Kidney capillary endothelial cell (primary cell): ENCODE results near the gene OR8J3.
"Not testable (repeated sequence)": the region's sequence is repeated elsewhere in the genome, so short reads cannot be mapped to it uniquely, and the experiment has no call there.

Experiments used
- DNase-seq: peaks from one replicate; pipeline ENCODE4 v3.0.0-alpha.2; 2018; ENCODE audit warnings: low spot score

Gene OR8J3, protein sequence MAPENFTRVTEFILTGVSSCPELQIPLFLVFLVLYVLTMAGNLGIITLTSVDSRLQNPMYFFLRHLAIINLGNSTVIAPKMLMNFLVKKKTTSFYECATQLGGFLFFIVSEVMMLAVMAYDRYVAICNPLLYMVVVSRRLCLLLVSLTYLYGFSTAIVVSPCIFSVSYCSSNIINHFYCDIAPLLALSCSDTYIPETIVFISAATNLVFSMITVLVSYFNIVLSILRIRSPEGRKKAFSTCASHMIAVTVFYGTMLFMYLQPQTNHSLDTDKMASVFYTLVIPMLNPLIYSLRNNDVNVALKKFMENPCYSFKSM

GRCh38 chr11:56140151-56140661 lies at the start of gene OR8J3:
OR8J3 (minus strand) TSS chr11:56140201; CDS start chr11:56137718, 2,483 bp downstream.
- no peak for DNase-seq

GRCh38 chr11:56188602-56189001 lies 48.6 kb upstream of the OR8J3 start:
- no peak for DNase-seq

DNA sequence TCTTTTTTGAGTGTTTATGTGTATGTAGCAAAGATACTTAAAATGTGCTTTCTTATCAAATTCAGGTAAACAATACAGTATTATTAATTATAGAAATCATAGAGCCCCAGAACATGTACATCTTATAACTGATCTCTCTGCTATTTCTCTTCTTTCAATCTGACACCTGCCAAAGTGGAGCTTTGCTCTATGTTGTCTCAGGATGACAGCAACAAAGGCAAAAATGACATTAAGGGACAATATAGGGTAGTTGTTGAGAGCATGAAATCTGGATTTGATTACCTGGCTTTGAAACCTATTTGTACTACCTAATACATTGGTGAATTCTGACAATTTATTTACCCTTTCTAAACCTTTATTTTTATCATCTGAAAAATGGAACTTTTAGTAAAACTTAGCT lies 43.5 kb upstream of the OR8J3 start:
- DNase-seq: no peak

GRCh38 chr11:56176318-56176717 lies 36.3 kb upstream of the OR8J3 start, which contains the start of gene OR5J2:
OR5J2 (plus strand) TSS chr11:56176618; CDS start chr11:56176618, 0 bp downstream.
- DNase-seq: no peak

GRCh38 chr11:56172256-56172830 lies 32.3 kb upstream of the OR8J3 start:
- DNase-seq: no peak

DNA sequence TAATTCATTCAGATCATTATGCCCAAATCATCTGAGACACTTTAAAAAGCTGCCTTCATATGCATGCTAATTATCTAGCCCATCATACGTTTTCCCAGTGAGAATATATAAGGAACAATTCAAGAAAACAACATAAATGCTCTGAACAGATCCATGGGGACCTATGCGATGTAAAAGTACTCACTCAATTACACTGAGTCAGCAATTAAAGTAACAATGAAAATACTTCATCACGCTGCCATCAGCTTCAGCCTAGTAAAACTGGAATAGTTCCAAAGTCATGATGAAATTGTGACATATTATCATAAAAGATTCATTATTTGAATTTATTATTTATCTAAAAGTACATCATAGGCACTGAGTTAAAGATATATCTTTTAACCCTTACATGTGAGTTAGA lies 23.8 kb upstream of the OR8J3 start:
- DNase-seq: no peak

DNA sequence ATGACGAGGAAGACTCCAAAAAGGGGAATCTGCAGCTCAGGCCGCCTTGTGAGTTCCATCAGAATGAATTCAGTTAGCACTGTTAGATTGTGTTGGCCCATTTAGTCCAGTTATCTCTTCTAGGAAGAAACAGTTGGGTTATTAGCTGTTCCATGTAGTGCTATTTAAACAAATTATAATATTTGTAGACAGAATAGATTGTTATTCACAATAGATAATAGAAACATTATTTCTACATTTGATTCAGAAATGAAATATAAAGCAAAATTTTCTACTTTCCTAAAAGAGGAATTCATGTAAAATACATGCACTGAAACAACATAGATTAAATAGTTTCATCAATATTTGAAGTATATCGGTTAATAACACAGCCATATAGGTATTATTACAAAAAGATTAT lies 20.2 kb upstream of the OR8J3 start, which contains the start of gene OR8K5:
OR8K5 (minus strand) TSS at position 101 of the 400 bp plus-strand sequence; CDS start at position 101, 0 bp downstream.
- no peak for DNase-seq

DNA sequence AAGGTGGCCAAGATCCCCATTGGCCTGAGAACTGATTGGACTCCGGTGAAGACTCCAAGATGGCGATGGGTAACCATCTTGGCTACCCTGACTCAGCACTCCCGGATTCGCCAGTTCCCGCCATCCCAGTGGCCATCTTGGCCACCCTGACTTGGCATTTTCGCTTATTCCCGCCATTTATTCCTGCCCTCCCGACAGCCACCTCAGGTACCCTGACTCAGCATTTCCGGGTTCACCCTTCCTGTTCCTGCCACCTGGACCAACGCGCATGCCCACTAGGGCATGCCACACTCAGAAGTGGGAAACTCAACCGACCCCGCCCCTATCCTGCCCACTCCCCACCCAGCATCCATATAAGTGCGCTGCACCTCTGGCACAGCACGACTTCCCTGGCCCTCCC lies 12.3 kb upstream of the OR8J3 start:
- DNase-seq: no peak

DNA sequence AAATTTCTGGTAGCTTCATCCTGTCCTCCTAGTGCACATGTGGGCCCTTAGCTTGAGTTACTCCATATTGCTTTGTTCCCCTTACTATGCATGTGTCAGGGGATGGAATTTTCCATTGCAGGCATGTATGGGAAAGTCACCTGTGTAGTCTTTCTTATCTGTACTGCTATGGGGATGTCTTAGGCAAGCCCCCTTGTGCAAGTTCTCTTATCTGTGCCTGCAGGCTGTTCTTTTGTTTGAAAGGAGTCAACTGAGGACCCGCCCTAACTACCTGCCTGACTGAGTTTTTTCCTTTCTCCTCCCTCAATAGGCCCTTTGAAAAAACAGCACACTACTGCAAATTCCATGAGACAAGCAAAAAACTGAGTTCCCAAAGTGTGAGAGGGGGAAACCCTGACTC lies 11.4 kb upstream of the OR8J3 start:
- no peak for DNase-seq

GRCh38 chr11:56143681-56144080 lies 3.7 kb upstream of the OR8J3 start:
- not testable (repeated sequence) for DNase-seq

GRCh38 chr11:56122073-56122472 lies 17.9 kb downstream of the OR8J3 start, which contains the start of gene OR8H3:
OR8H3 (plus strand) TSS chr11:56122373; CDS start chr11:56122373, 0 bp downstream.
- no peak for DNase-seq

GRCh38 chr11:56103210-56103737 lies 36.7 kb downstream of the OR8J3 start, which contains the start of gene OR8H2:
OR8H2 (plus strand) TSS chr11:56103687; CDS start chr11:56105043, 1,356 bp downstream.
- DNase-seq: no peak

DNA sequence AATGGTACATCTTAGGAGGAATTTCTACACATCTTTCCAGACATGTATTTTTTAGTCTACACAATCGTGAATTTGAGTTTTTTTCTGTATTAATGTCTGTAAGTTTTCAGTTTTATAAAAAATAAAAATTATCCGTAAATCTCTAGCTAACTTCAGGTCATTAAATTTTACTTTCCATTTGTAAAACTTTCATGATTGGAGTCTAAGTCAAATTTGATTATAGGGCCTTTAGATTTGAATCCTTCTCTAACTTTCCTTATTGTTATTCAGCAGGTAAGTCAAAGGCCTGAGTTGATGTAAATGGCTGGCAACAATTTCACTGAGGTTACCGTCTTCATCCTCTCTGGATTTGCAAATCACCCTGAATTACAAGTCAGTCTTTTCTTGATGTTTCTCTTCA lies 47.0 kb downstream of the OR8J3 start, which contains the start of gene OR8I2:
OR8I2 (plus strand) TSS at position 301 of the 400 bp plus-strand sequence; CDS start at position 301, 0 bp downstream.
- DNase-seq: no peak

DNA sequence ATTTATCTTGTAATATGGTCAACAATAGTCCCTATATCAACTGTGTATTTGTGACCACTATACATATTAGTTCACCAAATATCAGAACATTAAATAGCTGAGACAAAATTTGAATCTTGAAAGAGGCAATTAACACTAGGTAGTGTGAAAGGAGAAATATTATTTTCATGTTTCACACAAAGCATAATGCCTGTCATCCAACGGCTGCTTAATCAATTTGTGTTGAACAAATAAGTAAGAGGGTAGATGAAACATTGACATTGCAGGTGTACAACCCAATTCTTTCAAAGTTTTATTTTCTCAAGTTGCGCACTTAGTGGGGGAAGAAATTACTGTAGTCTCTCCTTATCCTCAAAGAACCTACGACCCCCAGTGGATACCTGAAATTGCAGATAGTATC lies 50.3 kb downstream of the OR8J3 start:
- no peak for DNase-seq
